HepG2 (cell line): ENCODE measurements around the gene ACO1. TPM values are rescaled to one million over a fixed set of nuclear protein-coding genes. Genes with fewer than 3 reads are reported as not detected.

Source experiments
- ATAC-seq: fragments of 200-7000 bp; cut with Tn5 transposase; 3 replicates; pipeline ENCODE4 v1.9.1; 2020; ENCODE audit warnings: mild to moderate bottlenecking, moderate library complexity
- BruUV-seq: library from RNA; stranded (reverse); fragments of 400-500 nt; replicated peaks from 2 replicates; lab custom pipeline; 2021; lab: Mats Ljungman, UMichigan
- CTCF ChIA-PET: fragments of 300-600 bp; formaldehyde crosslinking; extraction: SDS; loops from one replicate; lab custom pipeline; 2021; ENCODE audit warnings: low total read pairs, inconsistent platforms, low intra/inter-chr PET ratio; lab: Yijun Ruan, JAX
- POLR2A ChIA-PET: fragments of 350-600 bp; sonication (Branson Sonifier 250); formaldehyde crosslinking; loops from one replicate; lab custom pipeline; 2020; ENCODE audit warnings: antibody characterized with exemption, inconsistent platforms; lab: Yijun Ruan, JAX
- DNase-seq: peaks from one replicate; pipeline ENCODE4 v3.0.0-alpha.2; 2015; ENCODE audit warnings: low spot score
- FAIRE-seq: peaks from 3 replicates; lab custom pipeline; 2011; peaks lifted over from hg19 to GRCh38; lab: Jason Lieb, UNC
- H2AFZ ChIP-seq: one replicate; pipeline ENCODE4 v1.6.1; 2011; ENCODE audit warnings: low read length, inconsistent platforms
- H3K27ac ChIP-seq: fragments of 300-600 bp; 3 replicates; pipeline ENCODE4 v1.8.0; 2011; ENCODE audit warnings: mixed run types, mild to moderate bottlenecking, mixed read lengths, low read length, inconsistent platforms; ENCODE audit not compliant: insufficient read depth; ENCODE audit errors: extremely low read length
- H3K27me3 ChIP-seq, 2 experiments: fragments of 200-600 bp in 1 of 2; 2 replicates in 1 of 2; 3 replicates in 1 of 2; pipeline versions ENCODE4 v1.6.0 to v1.8.0; 2011; ENCODE audit warnings: low read length in 2 of 2, mild to moderate bottlenecking in 2 of 2, moderate library complexity in 2 of 2, inconsistent platforms in 1 of 2; ENCODE audit not compliant: insufficient read depth in 2 of 2, control insufficient read depth in 1 of 2
- H3K36me3 ChIP-seq, 2 experiments: fragments of 200-600 bp in 1 of 2; replicated peaks in 1 of 2; 2 replicates in 1 of 2; 3 replicates in 1 of 2; pipeline versions ENCODE4 v1.5.1 to v1.8.0; 2011; ENCODE audit warnings: low read length in 2 of 2, inconsistent platforms in 1 of 2; ENCODE audit not compliant: insufficient read depth in 2 of 2, control insufficient read depth in 1 of 2
- H3K4me1 ChIP-seq: 2 replicates; pipeline ENCODE4 v1.5.1; 2012; ENCODE audit warnings: low read length, inconsistent platforms; ENCODE audit not compliant: insufficient read depth
- H3K4me2 ChIP-seq: 2 replicates; pipeline ENCODE4 v1.6.0; 2011; ENCODE audit warnings: low read depth, low read length, inconsistent platforms
- H3K4me3 ChIP-seq, 3 experiments: fragments of 200-600 bp in 1 of 3; sonication (generic), shearing (Covaris generic) in 1 of 3; replicated peaks in 1 of 3; 2 replicates each; pipeline ENCODE4 v1.5.1; 2011 to 2016; ENCODE audit warnings: low read length in 3 of 3, inconsistent platforms in 2 of 3, low read depth in 2 of 3, mild to moderate bottlenecking in 2 of 3, control low read depth in 1 of 3, mixed read lengths in 1 of 3; ENCODE audit not compliant: insufficient read depth in 1 of 3
- H3K79me2 ChIP-seq: one replicate; pipeline ENCODE4 v1.6.1; 2011; ENCODE audit warnings: low read length, inconsistent platforms; ENCODE audit not compliant: insufficient read depth
- H3K9ac ChIP-seq: 2 replicates; pipeline ENCODE4 v1.6.0; 2011; ENCODE audit warnings: mild to moderate bottlenecking, low read depth, low read length, inconsistent platforms; ENCODE audit not compliant: insufficient read depth
- H3K9me3 ChIP-seq: 2 replicates; pipeline ENCODE4 v1.5.1; 2012; ENCODE audit warnings: mild to moderate bottlenecking, low read length
- H4K20me1 ChIP-seq: 2 replicates; pipeline ENCODE4 v1.6.0; 2011; ENCODE audit warnings: inconsistent platforms, mild to moderate bottlenecking, low read length, moderate library complexity; ENCODE audit not compliant: insufficient read depth
- MTA3 ChIP-seq: sonication (generic); formaldehyde crosslinking; IDR thresholded peaks from 2 replicates; pipeline ENCODE4 v1.4.0; 2020; ENCODE audit warnings: missing genetic modification reagents
- SMARCC2 ChIP-seq: fragments of 450-650 bp; IDR thresholded peaks from 2 replicates; pipeline ENCODE4 v1.6.1; 2017; ENCODE audit warnings: antibody characterized with exemption, mild to moderate bottlenecking
- STAG1 ChIP-seq: sonication (generic); formaldehyde crosslinking; IDR thresholded peaks from 2 replicates; pipeline ENCODE4 v1.4.0; 2020; ENCODE audit warnings: missing genetic modification reagents
- WGBS: methylation state at CpG from one replicate; pipeline ENCODE4 v1.1.6; 2017; ENCODE audit warnings: low lambda C conversion rate; 5-methylcytosine and 5-hydroxymethylcytosine counted together
- in situ Hi-C: cut with HindIII; loops from 2 replicates; pipeline ENCODE4 v1.10.0; 2017; ENCODE audit warnings: low pct_unique_long_range_greater_than_20kb; ENCODE audit not compliant: extremely low pct_ligation_motif_present
- intact Hi-C: fragments of 100-400 bp; cut with micrococcal nuclease; formaldehyde crosslinking; loops from one replicate; pipeline ENCODE4 v1.10.0; 2022; ENCODE audit not compliant: unreplicated experiment
- polyA plus RNA-seq, 8 experiments: library from polyadenylated mRNA; depleted of rRNA in 3 of 8; stranded (reverse) in 7 of 8; unstranded in 1 of 8; fragments of >200 nt; fragmentation: Illumina TruSeq in 4 of 8; extraction: Trizol in 4 of 8; gene quantifications; 2 replicates each; pipeline versions ENCODE4 v1.2.1 to v1.2.3, GENCODE V29; 2011 to 2016; ENCODE audit warnings: low read depth in 4 of 8, missing spikeins in 1 of 8, mixed read lengths in 1 of 8; ENCODE audit not compliant: insufficient read depth in 1 of 8
- total RNA-seq, 5 experiments: library from RNA; depleted of rRNA; stranded (reverse); fragments of >200 nt; fragmentation: Illumina TruSeq; extraction: Trizol; gene quantifications; 2 replicates each; pipeline ENCODE4 v1.2.3, GENCODE V29; 2016; ENCODE audit warnings: low read depth in 1 of 5
- TF ChIP-seq, protein P1 (sequence below): sonication (generic); formaldehyde crosslinking; IDR thresholded peaks from 2 replicates; pipeline ENCODE4 v1.5.0; 2020; ENCODE audit warnings: mild to moderate bottlenecking, missing genetic modification reagents, moderate library complexity

Gene ACO1
- total and polyA plus RNA-seq, 2 of the 13 experiments (the other 11 are each of a cell fraction or from before 2014, with no cell fraction given) = 20.1 to 48.2 TPM

DNA sequence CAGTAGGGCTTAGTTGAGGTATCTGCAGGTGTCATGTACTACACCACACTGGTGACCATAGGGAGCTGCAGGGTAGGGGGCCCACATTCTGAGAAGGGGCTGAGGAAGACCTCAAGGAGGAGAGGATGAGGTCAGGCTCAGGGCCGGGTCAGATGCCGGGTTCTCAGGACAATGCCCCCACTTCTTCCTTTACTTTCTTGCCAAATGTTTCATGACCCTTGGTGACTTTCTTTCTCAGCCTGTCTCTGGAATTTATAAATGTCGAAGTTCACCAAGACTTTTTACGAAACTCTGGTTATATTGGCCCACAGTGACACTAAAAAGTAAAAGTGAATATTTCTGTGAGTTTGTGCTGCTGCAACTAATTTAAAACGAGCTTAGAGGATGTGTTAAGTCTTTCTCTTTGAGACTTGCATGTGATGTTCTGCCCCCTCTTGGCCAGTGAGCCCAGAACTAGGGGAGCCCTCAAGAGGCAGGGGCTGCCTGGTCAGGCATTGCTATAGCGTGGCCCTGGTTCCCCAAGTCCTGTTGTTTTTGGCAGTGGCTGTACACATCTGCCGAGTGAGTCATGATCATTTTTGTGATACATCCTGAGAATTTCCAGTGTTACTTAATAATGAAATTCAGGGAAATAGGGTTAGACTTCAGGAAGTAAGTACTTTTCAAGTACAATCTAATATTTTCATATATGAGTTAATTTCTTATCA, 11.2 kb downstream of the ACO1 start:
- TF ChIP-seq, protein P1, sequence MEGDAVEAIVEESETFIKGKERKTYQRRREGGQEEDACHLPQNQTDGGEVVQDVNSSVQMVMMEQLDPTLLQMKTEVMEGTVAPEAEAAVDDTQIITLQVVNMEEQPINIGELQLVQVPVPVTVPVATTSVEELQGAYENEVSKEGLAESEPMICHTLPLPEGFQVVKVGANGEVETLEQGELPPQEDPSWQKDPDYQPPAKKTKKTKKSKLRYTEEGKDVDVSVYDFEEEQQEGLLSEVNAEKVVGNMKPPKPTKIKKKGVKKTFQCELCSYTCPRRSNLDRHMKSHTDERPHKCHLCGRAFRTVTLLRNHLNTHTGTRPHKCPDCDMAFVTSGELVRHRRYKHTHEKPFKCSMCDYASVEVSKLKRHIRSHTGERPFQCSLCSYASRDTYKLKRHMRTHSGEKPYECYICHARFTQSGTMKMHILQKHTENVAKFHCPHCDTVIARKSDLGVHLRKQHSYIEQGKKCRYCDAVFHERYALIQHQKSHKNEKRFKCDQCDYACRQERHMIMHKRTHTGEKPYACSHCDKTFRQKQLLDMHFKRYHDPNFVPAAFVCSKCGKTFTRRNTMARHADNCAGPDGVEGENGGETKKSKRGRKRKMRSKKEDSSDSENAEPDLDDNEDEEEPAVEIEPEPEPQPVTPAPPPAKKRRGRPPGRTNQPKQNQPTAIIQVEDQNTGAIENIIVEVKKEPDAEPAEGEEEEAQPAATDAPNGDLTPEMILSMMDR (CRISPR knock-in tag) = peak; percentile 31
- TF ChIP-seq STAG1 (CRISPR knock-in tag) = 0 out of 2 replicates have a peak, but pooled peaks have one; percentile 2
- no peak for TF ChIP-seq MTA3 (CRISPR knock-in tag)
- in situ Hi-C loops = no loop called here

DNA sequence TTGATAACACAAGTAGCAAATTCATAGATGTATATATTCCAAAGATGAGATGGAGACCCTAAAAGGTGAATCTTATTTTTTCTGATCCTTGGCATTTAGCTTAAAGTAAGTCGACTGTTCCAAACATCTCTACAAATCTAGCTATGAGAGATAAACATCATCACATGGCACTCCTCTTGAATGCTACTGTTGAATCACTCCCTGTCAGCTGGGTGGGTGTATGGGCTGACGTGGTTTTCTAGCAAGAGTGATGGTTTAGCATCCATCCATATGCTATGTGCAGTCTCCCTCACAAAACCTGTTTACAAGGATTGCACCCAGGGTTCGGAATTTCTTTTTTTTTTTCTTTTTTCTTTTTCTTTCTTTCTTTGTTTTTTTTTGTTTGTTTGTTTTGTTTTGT, 13.8 kb downstream of the ACO1 start:
- H4K20me1 ChIP-seq = no peaks in the 10 kb centered on the region
- ATAC-seq (no peak), DNase-seq (no peak), FAIRE-seq (no peak)
- no peak overlapping the region for H3K4me2 ChIP-seq
- H3K36me3 ChIP-seq = no peaks in the 10 kb centered on the region
- in situ Hi-C loops (no loop called here), intact Hi-C loops (no loop called here)
- CTCF ChIA-PET = no interaction called here
- no peak for TF ChIP-seq SMARCC2
- no peak overlapping the region for H3K4me3 ChIP-seq
- H3K9ac ChIP-seq = no peak overlapping the region
- 97% methylated on average over 3 of the region's 3 CpGs for WGBS
- H3K27ac ChIP-seq = no peak overlapping the region
- H3K79me2 ChIP-seq = peaks cover 42% of the 10 kb centered on the region
- BruUV-seq = no TSS peak
- no peaks in the 10 kb centered on the region for H3K9me3 ChIP-seq
- no peaks in the 10 kb centered on the region for H3K27me3 ChIP-seq
- peaks cover 25% of the 10 kb centered on the region for H3K4me1 ChIP-seq
- H2AFZ ChIP-seq = no peak overlapping the region
- POLR2A ChIA-PET = interaction anchor here (1.5 kb wide), 1 partner anchor 28 kb away, joined by 4 read pairs; no protein-coding TSS in a partner anchor

More for the DNA sequence above, 11.2 kb downstream of the ACO1 start:
- Histone ChIP-seq H3K27ac (no peak overlapping the region), H3K4me2 (no peak overlapping the region), H2AFZ (no peak overlapping the region), H3K36me3 (no peaks in the 10 kb centered on the region; a peak in 1 of 5 replicates), H3K4me3 (no peak overlapping the region), H3K9me3 (no peaks in the 10 kb centered on the region), H3K27me3 (no peaks in the 10 kb centered on the region), H4K20me1 (no peaks in the 10 kb centered on the region), H3K4me1 (peaks cover 25% of the 10 kb centered on the region), H3K9ac (no peak overlapping the region), H3K79me2 (peaks cover 47% of the 10 kb centered on the region)
- no peak for FAIRE-seq
- no TSS peak for BruUV-seq
- intact Hi-C loops = no loop called here
- 84% methylated on average over 6 of the region's 7 CpGs for WGBS
- POLR2A ChIA-PET = interaction anchor here (0.6 kb wide), 1 partner anchor 17 kb away, joined by 5 read pairs; no protein-coding TSS in a partner anchor
- no peak for DNase-seq
- CTCF ChIA-PET = interaction anchor here (2.0 kb wide), 1 partner anchor 16 kb away, joined by 7 read pairs; no protein-coding TSS in a partner anchor
- ATAC-seq = peak; percentile 75
